Measurements from ENCODE around the gene OR2A5. TPM values are rescaled to one million over a fixed set of nuclear protein-coding genes. Genes with fewer than 3 reads are reported as not detected.

OR2A5 gene
- total and polyA plus RNA-seq, 10 donors, result not detected

DNA sequence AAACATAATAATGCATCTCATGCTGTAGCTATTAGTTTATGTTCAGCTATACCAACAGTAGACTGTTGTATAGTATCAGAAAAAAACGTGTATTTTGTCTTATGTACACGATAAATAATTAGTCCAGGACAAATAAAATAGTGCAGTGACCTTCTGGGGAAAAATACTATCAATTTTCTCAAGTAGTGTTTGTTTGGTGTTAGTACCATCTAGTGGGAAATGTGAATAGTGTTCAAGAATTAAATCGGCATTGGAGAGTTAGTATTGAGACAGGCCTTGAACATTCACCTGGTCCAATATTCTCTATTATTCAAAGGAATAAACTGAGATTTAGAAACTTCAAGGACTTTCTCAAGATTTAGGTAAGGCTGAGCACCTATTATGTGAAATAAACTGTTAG lies 21.7 kb upstream of the OR2A5 start:
- Histone ChIP-seq H3K4me1 (no peaks in the 10 kb centered on the region), H3K9me3 (no peaks in the 10 kb centered on the region), H3K36me3 (no peaks in the 10 kb centered on the region), H3K4me3 (no peak overlapping the region), H3K27me3 (replicated peaks in 1 of 7) (no peaks in the 10 kb centered on the region), H3K27ac (no peak overlapping the region)
- intact Hi-C loops (cut with DNase I; ENCODE audit: low total_unique reads), result no loop called here
- 15 to 31% (median 18%) methylated on average over 3 of the region's 3 CpGs for WGBS, 5 donors
- TF ChIP-seq, protein P1, sequence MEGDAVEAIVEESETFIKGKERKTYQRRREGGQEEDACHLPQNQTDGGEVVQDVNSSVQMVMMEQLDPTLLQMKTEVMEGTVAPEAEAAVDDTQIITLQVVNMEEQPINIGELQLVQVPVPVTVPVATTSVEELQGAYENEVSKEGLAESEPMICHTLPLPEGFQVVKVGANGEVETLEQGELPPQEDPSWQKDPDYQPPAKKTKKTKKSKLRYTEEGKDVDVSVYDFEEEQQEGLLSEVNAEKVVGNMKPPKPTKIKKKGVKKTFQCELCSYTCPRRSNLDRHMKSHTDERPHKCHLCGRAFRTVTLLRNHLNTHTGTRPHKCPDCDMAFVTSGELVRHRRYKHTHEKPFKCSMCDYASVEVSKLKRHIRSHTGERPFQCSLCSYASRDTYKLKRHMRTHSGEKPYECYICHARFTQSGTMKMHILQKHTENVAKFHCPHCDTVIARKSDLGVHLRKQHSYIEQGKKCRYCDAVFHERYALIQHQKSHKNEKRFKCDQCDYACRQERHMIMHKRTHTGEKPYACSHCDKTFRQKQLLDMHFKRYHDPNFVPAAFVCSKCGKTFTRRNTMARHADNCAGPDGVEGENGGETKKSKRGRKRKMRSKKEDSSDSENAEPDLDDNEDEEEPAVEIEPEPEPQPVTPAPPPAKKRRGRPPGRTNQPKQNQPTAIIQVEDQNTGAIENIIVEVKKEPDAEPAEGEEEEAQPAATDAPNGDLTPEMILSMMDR (IDR thresholded peaks at IDR 0.05 in 8 of 11, conservative IDR thresholded peaks at IDR 0.05 in 3 of 11), result peak in 2 of 11 experiments; percentile 6 to 16
- no peak for TF ChIP-seq POLR2AphosphoS5 (IDR thresholded peaks at IDR 0.05)
- no peak for DNase-seq

DNA sequence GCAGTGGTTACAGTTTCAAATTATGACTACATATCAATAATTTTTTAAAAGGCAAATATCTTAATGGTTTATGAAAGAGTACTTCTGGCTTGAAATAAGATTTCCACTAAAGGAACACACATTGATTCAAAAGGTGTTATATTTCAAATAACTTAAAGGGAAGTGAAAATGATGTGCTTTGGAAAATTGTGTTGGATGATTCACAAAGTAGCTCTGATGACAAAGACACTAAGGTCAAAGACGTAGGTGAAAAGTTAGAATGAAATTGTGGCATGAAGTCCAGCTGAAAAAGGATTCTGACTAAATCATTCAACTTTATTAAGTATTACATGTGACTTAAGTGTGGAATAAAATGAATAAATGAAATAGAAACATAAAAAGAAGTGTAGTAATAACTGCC lies 20.8 kb upstream of the OR2A5 start:
- H3K4me1 ChIP-seq, result no peaks in the 10 kb centered on the region
- no peak overlapping the region for H3K27ac ChIP-seq
- no peaks in the 10 kb centered on the region for H3K27me3 ChIP-seq (replicated peaks in 1 of 7)
- TF ChIP-seq POLR2A (IDR thresholded peaks at IDR 0.05) (no peak), POLR2AphosphoS5 (IDR thresholded peaks at IDR 0.05) (no peak)
- TF ChIP-seq, protein P1 (IDR thresholded peaks at IDR 0.05 in 8 of 11, conservative IDR thresholded peaks at IDR 0.05 in 3 of 11), result no peak
- no peak overlapping the region for H3K4me3 ChIP-seq
- H3K36me3 ChIP-seq, result no peaks in the 10 kb centered on the region
- no peaks in the 10 kb centered on the region for H3K9me3 ChIP-seq
- intact Hi-C loops (cut with DNase I; ENCODE audit: low total_unique reads), result no loop called here
- WGBS, 5 donors, result 33 to 63% (median 57%) methylated on average over 1 of the region's 1 CpG
- no peak for DNase-seq

DNA sequence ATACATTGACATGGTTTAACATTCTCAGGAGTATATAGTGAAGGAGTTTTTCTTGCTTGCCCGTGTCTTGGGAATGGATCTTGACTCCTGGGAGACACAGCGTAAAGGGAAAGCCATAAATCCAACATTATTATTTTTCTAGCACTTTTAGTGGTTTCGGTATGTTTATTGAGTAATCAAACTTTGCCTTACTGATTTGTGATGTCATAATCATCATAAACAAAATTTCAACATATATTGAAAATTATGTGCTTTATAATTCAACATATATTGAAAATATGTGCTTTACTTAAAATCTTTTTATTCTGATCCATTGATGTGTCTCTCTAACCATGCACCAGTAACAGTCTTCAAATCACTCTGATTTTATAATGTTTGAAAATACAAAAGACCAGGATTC lies 20.2 kb upstream of the OR2A5 start:
- H3K27ac ChIP-seq, result no peak overlapping the region
- intact Hi-C loops (cut with DNase I; ENCODE audit: low total_unique reads), result no loop called here
- H3K27me3 ChIP-seq (replicated peaks in 1 of 7), result no peaks in the 10 kb centered on the region
- 85 to 95% (median 89%) methylated on average over 3 of the region's 3 CpGs for WGBS, 5 donors
- TF ChIP-seq POLR2A (IDR thresholded peaks at IDR 0.05) (no peak), POLR2AphosphoS5 (IDR thresholded peaks at IDR 0.05) (no peak)
- TF ChIP-seq, protein P1 (IDR thresholded peaks at IDR 0.05 in 8 of 11, conservative IDR thresholded peaks at IDR 0.05 in 3 of 11), result no peak
- no peak for DNase-seq
- no peaks in the 10 kb centered on the region for H3K36me3 ChIP-seq
- H3K9me3 ChIP-seq, result no peaks in the 10 kb centered on the region
- H3K4me1 ChIP-seq, result no peaks in the 10 kb centered on the region
- no peak overlapping the region for H3K4me3 ChIP-seq

DNA sequence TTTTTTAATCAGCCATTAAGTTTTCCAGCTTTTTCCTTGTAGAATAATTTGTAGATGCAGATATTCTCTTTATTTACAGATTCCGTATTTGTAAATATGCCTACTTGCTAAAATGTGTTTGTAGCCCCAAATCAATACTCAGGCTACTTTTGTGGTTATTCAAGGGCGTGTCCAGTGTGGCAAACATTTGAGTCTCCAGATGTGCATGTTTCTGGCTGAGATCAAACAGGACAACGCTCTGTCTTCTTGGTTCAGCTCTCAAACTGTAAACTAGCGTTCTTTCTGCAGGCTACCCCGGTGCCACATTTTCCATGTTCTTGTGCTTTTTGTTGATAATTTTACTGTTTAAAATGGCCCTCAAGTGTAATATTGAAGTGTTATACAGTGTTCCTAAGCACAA lies 16.2 kb upstream of the OR2A5 start:
- H3K9me3 ChIP-seq, result no peaks in the 10 kb centered on the region
- intact Hi-C loops (cut with DNase I; ENCODE audit: low total_unique reads), result no loop called here
- no peaks in the 10 kb centered on the region for H3K27me3 ChIP-seq (replicated peaks in 1 of 7)
- H3K36me3 ChIP-seq, result no peaks in the 10 kb centered on the region
- DNase-seq, result no peak
- no peak overlapping the region for H3K4me3 ChIP-seq
- no peak overlapping the region for H3K27ac ChIP-seq
- TF ChIP-seq POLR2A (IDR thresholded peaks at IDR 0.05), result no peak
- no peak for TF ChIP-seq POLR2AphosphoS5 (IDR thresholded peaks at IDR 0.05)
- TF ChIP-seq, protein P1 (IDR thresholded peaks at IDR 0.05 in 8 of 11, conservative IDR thresholded peaks at IDR 0.05 in 3 of 11), result no peak
- 72 to 90% (median 79%) methylated on average over 5 of the region's 5 CpGs for WGBS, 5 donors
- H3K4me1 ChIP-seq, result no peaks in the 10 kb centered on the region
